K562 (cell line): ENCODE measurements around the gene OXTR. TPM values are rescaled to one million over a fixed set of nuclear protein-coding genes. Genes with fewer than 3 reads are reported as not detected.

ENCODE experiments used
- DEAF1 ChIP-seq: fragments of 450-650 bp; formaldehyde crosslinking; IDR thresholded peaks from 2 replicates; pipeline ENCODE4 v1.4.0; 2020; ENCODE audit warnings: mild to moderate bottlenecking, moderate library complexity
- EP400 ChIP-seq: fragments of 450-650 bp; IDR thresholded peaks from 2 replicates; pipeline ENCODE4 v1.6.1; 2017; ENCODE audit warnings: antibody characterized with exemption, mild to moderate bottlenecking, moderate library complexity
- ZBTB40 ChIP-seq, 2 experiments: fragments of 450-650 bp in 1 of 2; sonication (generic) in 1 of 2; formaldehyde crosslinking in 1 of 2; IDR thresholded peaks; 2 replicates each; pipeline versions ENCODE4 v1.7.1 to v1.9.0; 2016 to 2022; ENCODE audit warnings: inconsistent platforms in 1 of 2, mild to moderate bottlenecking in 1 of 2, missing genetic modification reagents in 1 of 2
- ZNF133 ChIP-seq: fragments of 250-450 bp; sonication (Bioruptor Pico); IDR thresholded peaks from 2 replicates; pipeline ENCODE4 v1.4.0; 2020; ENCODE audit warnings: mild to moderate bottlenecking
- ZNF354B ChIP-seq: fragments of 250-450 bp; sonication (Bioruptor Pico); IDR thresholded peaks from 2 replicates; pipeline ENCODE4 v1.4.0; 2020
- polyA plus RNA-seq, 8 experiments: library from polyadenylated mRNA; depleted of rRNA in 4 of 8; stranded (reverse) in 5 of 8; unstranded in 3 of 8; fragments of >200 nt; fragmentation: Nextera tagmentation in 2 of 8; fragmentation: Illumina TruSeq in 1 of 8; extraction: Ambion mirVana in 2 of 8; extraction: Trizol in 1 of 8; gene quantifications; 2 replicates each; pipeline versions ENCODE4 v1.2.1 to v1.2.3, GENCODE V29; 2011 to 2014; ENCODE audit warnings: inconsistent platforms in 1 of 8, missing spikeins in 1 of 8
- total RNA-seq, 7 experiments: library from RNA; depleted of rRNA in 6 of 7; stranded (reverse); fragments of >200 nt in 6 of 7; fragmentation: Illumina TruSeq in 2 of 7; extraction: Trizol in 2 of 7; gene quantifications; 2 replicates each; pipeline versions ENCODE4 v1.2.1 to v1.2.3, GENCODE V29; 2011 to 2021; ENCODE audit warnings: low replicate concordance in 1 of 7

Gene OXTR
- total and polyA plus RNA-seq, 9 of the 15 experiments (the other 6 are each of a cell fraction or from before 2014, with no cell fraction given): 0.14 to 1.3 (median 0.80) TPM

- TF ChIP-seq ZBTB40 (IDR thresholded peaks at IDR 0.05) (no peak), ZBTB40 (CRISPR knock-in tag; IDR thresholded peaks at IDR 0.05) (no peak), ZNF354B (CRISPR knock-in tag) (no peak), EP400 (no peak), ZNF133 (no peak), DEAF1 (CRISPR knock-in tag) (no peak)
Observed at GRCh38 chr3:8723612-8724011, 45.8 kb downstream of the OXTR start (continued).
